NB4 (cell line): ENCODE measurements around the gene OSBP2.

Experiments
- DNase-seq: peaks from one replicate; pipeline ENCODE4 v3.0.0; 2010; ENCODE audit warnings: low read depth
- H3K4me3 ChIP-seq: one replicate; pipeline ENCODE4 v1.5.1; 2011; ENCODE audit warnings: mild to moderate bottlenecking, low read depth, low read length, moderate library complexity
- MYC ChIP-seq: IDR thresholded peaks from 2 replicates; pipeline ENCODE4 v1.6.1; 2011; ENCODE audit warnings: low read depth, low read length
- POLR2A ChIP-seq: IDR thresholded peaks from 2 replicates; pipeline ENCODE4 v1.6.1; 2011; ENCODE audit warnings: mild to moderate bottlenecking; ENCODE audit not compliant: insufficient read length; ENCODE audit errors: extremely low read depth
- TF ChIP-seq, protein P1 (sequence below): IDR thresholded peaks from one replicate; pipeline ENCODE4 v1.5.1; 2012; ENCODE audit warnings: low read depth, low read length
- TF ChIP-seq, protein P2 (sequence below): IDR thresholded peaks from 2 replicates; pipeline ENCODE4 v1.6.1; 2011; ENCODE audit warnings: low read depth, low read length

The OSBP2 gene

DNA sequence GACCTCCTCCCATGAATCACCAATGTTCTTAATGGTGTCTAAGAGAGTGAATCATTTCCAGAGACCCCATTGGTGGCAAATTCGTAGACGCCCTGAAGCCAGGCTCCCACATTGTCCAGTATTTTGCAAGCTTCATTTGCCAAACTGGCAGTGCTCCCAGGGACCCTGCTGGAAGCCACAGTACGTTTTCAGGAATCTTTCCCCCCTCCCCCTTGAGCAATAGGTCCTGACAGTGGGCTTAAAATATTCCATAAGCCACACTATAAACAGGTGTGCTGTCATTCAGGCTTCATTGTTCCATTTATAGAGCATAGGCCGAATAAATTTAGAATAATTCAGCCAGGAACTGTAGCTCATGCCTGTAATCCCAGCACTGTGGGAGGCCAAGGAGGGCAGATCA, 148.6 kb downstream of the OSBP2 start:
- no peak for DNase-seq
- H3K4me3 ChIP-seq = no peak overlapping the region
- TF ChIP-seq, protein P1, sequence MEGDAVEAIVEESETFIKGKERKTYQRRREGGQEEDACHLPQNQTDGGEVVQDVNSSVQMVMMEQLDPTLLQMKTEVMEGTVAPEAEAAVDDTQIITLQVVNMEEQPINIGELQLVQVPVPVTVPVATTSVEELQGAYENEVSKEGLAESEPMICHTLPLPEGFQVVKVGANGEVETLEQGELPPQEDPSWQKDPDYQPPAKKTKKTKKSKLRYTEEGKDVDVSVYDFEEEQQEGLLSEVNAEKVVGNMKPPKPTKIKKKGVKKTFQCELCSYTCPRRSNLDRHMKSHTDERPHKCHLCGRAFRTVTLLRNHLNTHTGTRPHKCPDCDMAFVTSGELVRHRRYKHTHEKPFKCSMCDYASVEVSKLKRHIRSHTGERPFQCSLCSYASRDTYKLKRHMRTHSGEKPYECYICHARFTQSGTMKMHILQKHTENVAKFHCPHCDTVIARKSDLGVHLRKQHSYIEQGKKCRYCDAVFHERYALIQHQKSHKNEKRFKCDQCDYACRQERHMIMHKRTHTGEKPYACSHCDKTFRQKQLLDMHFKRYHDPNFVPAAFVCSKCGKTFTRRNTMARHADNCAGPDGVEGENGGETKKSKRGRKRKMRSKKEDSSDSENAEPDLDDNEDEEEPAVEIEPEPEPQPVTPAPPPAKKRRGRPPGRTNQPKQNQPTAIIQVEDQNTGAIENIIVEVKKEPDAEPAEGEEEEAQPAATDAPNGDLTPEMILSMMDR = no peak
- no peak for TF ChIP-seq MYC
- TF ChIP-seq, protein P2, sequence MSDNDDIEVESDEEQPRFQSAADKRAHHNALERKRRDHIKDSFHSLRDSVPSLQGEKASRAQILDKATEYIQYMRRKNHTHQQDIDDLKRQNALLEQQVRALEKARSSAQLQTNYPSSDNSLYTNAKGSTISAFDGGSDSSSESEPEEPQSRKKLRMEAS = no peak
- no peak for TF ChIP-seq POLR2A

DNA sequence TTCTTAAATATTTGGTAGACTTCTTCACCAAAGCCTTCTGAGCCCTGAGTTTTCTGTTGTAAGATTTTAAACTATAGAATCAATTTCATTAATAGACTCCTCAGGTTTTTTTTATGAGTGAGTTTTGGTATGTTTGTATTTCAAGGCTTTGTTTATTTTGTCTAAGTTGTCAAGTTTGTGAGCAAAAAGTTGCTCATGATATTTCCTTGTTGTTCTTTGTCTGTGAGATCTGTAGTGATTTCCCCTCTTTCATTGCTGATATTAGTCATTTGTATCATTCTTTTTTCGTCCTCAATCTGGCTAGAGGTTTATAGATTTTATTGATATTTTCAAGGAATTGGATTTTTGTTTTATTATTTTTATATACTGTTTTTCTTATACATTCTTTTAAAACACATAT, 152.9 kb downstream of the OSBP2 start:
- no peak for TF ChIP-seq POLR2A
- TF ChIP-seq, protein P1 = no peak
- no peak for TF ChIP-seq MYC
- TF ChIP-seq, protein P2 = no peak
- no peak for DNase-seq
- H3K4me3 ChIP-seq = no peak overlapping the region

DNA sequence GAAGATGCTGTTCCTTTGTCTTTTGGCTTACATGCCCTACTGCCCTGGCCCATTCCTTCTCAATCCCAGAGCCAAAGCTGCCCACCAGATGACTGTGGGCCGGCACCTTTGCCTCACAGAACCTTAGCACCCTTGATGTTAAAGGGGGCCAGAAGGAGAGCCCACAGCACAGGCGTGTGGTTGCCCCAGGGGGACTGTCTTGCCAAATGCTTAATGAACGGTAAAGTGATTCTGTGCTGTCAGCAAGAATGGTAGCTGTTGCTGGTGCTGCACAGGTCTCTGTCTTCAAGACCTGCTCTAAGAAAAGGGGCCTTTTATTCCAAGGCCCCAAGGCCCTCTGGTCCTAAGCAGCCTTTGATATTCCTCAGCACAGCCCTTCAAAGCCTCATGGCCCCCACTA, 160.6 kb downstream of the OSBP2 start:
- no peak for DNase-seq
- H3K4me3 ChIP-seq = no peak overlapping the region
- TF ChIP-seq POLR2A = no peak
- TF ChIP-seq, protein P1 = no peak
- TF ChIP-seq, protein P2 = no peak
- no peak for TF ChIP-seq MYC

DNA sequence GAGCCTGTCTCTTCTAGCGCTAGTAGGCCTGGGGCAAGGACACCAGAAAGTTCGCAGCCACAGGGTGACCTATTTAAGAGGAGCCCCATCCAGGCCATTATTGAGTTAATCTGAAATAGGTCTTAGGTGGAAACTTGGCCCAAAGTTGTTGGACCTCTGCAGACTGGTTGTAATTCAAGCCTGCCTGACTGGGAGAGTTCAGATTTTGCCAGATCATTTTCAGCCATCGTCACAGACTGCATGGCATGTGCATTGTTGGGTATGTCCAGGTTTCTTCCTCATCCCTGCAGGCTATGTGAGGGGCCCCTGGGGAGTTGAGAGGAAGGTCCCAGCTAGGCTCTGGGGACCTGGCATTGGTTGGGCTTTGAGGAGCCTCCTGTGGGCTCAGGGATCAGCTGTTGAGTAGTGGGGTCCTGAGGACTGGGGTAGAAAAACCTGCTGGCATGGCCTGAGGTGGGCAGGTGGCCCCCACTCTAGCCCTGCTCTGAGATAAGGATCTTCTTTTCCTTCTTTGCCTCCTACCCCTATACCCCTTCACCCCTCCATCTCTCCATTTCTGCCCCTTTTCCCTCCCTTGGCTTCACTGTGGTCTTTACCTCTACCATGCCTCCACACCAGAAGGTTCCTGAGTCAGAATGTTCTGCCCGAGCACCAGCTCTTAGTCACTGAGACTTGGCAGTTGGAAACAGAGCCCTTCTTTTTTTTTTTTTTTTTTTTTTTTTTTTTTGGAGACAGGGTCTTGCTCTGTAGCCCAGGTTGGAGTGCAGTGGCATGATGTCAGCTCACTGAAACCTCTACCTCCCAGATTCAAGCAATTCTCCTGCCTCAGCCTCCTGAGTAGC, 161.2 kb downstream of the OSBP2 start:
- H3K4me3 ChIP-seq = no peak overlapping the region
- TF ChIP-seq, protein P1 = no peak
- TF ChIP-seq, protein P2 = no peak
- TF ChIP-seq MYC (no peak), POLR2A (no peak)
- DNase-seq = no peak

DNA sequence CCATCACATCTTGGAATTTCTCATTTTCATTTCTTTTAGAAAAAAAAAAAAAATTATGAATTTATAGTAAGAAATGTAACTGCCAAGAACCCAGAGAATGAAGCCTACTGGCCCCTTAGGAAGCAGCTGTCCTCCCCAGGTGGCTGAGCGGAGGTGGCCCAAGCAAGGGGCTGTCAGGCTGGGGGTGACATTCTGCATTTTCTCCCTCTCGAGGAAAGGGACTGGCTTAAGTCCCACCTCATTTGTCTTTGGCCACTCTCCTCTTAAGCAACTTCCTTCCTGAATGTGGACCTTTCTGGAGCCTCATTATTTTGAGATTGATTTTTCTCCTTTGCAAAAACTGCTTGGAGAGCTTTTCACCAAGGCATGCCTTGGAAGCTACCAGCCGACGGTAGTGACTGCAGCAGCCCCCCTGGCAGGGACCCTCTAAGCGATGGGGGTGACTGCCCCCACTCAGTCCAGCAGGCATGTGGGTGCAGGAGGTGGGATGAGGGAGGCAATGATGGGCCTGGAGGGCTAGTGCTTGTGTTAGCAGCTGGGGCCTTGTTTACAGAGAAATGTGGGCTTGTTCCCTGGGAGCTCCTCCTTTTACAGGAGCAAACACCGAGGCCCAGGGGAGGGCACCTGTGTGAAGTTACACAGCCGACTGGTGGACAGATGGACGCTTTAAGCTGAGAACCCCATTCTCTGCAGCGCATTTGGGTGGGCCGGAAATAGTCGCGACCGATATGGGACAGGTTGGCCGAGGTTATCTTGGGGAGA, 162.2 kb downstream of the OSBP2 start:
- peak; percentile 18 for DNase-seq
- no peak for TF ChIP-seq MYC
- H3K4me3 ChIP-seq = no peak overlapping the region

DNA sequence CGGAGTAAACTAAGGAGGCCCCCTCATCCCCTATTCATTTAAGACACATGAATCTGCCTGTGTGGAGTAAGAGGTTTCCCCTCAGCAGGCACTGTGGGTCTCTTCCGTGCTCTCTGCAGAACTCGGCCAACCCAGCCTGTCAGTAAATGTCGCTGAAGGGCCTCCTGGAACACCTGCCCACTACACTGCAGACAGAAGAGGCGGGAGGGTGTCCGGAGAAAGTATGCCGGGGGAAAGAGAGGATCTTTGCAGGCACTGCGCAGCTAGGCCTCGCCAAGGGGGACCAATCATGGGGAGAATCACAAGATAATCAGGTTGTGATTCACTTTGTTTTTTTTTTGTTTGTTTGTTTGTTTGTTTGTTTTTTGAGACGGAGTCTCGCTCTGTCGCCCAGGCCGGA, 163.1 kb downstream of the OSBP2 start:
- H3K4me3 ChIP-seq = no peak overlapping the region
- DNase-seq = no peak
- TF ChIP-seq, protein P1 = no peak
- TF ChIP-seq POLR2A (no peak), MYC (no peak)
- TF ChIP-seq, protein P2 = no peak
